NCI-H2196 (cell line): Measurements from ENCODE around the gene IFIT1.
"Not testable (repeated sequence)": the region's sequence is repeated elsewhere in the genome, so short reads cannot be mapped to it uniquely, and the experiment has no call there.

Source experiments
- DNase-seq: peaks from one replicate; lab custom pipeline; 2025; ENCODE audit not compliant: unreplicated experiment; lab: John Stamatoyannopoulos, UW

IFIT1 gene

GRCh38 chr10:89428877-89429276, 36.5 kb downstream of the IFIT1 start:
- no peak for DNase-seq

- no peak for DNase-seq
Observed at GRCh38 chr10:89431977-89432376, 39.6 kb downstream of the IFIT1 start.

- no peak for DNase-seq
Observed at GRCh38 chr10:89438525-89438924, 46.1 kb downstream of the IFIT1 start.

DNA sequence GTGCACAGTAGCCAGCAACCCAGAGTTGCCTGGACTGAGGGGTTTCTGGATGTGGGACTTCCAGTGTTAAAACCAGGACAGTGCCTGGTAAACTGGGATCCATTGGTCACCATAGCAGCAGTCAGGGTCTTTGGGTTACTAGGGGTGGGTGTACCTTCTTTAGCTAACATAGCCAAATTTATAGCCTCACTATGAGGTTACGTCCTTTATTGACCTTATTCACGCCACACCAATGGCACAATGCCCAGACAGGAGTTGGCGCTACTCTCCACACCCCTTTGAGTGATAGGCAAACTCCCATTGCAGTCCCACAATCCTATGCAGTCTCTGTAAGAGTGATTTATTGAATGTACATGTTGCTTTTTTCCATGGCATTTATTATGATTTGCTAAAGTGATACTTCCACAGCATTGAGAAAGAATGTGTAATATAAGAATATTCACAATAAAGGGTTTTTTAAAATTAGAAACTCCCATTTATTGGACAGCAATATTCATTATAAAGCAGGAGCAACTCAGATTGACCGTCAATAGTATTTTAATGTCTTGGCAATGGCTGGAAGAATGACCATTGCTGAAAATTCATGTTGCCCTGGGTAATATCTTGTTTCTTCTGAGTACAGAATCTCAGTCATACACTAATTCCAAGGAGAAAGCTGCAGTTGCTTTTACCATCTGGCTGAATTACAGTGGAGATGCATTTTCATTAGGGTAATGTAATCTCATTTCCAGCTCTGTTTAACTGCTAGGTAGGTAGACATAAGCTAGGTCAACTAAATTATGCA, 48.0 kb downstream of the IFIT1 start:
- DNase-seq = no peak

GRCh38 chr10:89442289-89442688, 49.9 kb downstream of the IFIT1 start:
- no peak for DNase-seq

GRCh38 chr10:89444819-89445218, 52.4 kb downstream of the IFIT1 start:
- not testable (repeated sequence) for DNase-seq

DNA sequence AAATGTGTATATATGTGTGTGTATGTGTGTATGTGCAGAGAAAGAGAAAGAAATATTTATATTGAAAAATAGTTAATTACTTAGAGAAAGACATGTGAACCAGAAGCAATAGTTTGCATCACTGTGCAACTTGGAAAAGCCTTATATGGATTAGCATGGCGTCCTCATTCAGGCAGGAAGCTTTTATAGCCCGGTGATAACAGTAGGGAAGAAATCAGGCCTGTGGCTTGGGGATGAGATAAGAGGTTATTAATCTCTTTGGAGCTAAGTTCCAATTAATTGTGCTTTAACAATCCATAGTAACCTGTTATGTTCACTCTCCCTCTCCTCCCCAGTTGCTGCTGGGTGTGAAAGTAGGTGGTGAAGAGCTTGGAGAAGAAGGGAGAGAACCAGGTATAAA, 58.5 kb downstream of the IFIT1 start:
- no peak for DNase-seq

- DNase-seq = no peak
Observed at GRCh38 chr10:89452193-89452592, 59.8 kb downstream of the IFIT1 start.

DNA sequence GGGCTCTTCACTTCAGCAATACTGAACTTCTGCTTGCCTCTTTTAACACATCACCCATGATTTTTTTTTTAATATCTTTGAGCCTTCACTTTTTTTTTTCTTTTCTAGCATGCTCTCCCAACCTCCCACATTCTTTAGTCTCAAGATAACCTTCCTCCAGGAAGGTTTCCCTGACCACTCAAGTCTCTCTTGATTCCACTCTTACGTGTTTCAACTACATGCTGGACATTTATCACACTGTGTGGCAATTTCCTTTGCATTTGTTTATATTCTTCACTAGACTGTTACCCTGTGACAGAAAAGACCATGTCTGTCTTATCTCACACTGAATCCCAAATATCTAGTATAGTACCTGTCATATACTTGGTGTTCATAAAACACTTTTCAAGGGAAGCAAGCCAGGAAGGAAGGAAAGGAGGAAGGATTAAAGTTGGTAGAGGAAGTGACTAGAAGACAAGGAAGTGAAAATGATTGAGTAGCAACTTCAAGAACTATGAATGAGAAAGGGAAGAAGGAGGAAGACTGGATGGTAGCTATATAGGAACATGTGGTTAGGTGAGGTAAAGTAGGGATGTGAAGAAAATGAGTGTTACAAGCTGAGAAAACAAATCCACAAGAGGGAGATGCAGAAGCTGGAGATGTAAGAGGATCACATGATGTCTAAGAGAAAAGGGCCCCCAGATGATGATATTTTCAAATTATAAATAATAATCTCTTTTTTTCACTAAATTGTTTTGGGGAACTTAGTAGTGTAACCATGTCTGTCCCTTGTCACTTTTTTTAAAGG, 62.3 kb downstream of the IFIT1 start:
- DNase-seq = no peak
